KMS-11 (cell line): ENCODE results near the gene PC.

Source experiments
- H2AFZ ChIP-seq: fragments of 200-600 bp; sonication (generic); 2 replicates; pipeline ENCODE4 v1.6.1; 2016; ENCODE audit warnings: antibody characterized with exemption, mixed run types, low read depth
- H3K27ac ChIP-seq: fragments of 200-600 bp; sonication (generic); 2 replicates; pipeline ENCODE4 v1.6.1; 2016; ENCODE audit warnings: mild to moderate bottlenecking, mixed run types
- H3K27me3 ChIP-seq: fragments of 200-600 bp; sonication (generic); 2 replicates; pipeline ENCODE4 v1.6.1; 2017; ENCODE audit warnings: mild to moderate bottlenecking, low read depth, mixed run types, moderate library complexity; ENCODE audit not compliant: insufficient read depth
- H3K36me3 ChIP-seq: fragments of 200-600 bp; sonication (generic); 2 replicates; pipeline ENCODE4 v1.6.1; 2017; ENCODE audit warnings: mild to moderate bottlenecking, mixed run types; ENCODE audit not compliant: insufficient read depth
- H3K4me1 ChIP-seq: fragments of 200-600 bp; sonication (generic); 2 replicates; pipeline ENCODE4 v1.6.1; 2016; ENCODE audit warnings: mild to moderate bottlenecking, low read depth, mixed run types; ENCODE audit not compliant: poor library complexity, severe bottlenecking
- H3K4me2 ChIP-seq: fragments of 200-600 bp; sonication (generic); 2 replicates; pipeline ENCODE4 v1.7.0; 2016; ENCODE audit warnings: mild to moderate bottlenecking, mixed run types
- H3K4me3 ChIP-seq: fragments of 200-600 bp; sonication (generic); IDR thresholded peaks from 2 replicates; pipeline ENCODE4 v1.6.1; 2017; ENCODE audit warnings: low read depth, low read length, mixed read lengths; ENCODE audit not compliant: insufficient read depth
- H3K79me2 ChIP-seq: fragments of 200-600 bp; sonication (generic); 2 replicates; pipeline ENCODE4 v1.6.1; 2016; ENCODE audit warnings: low read depth, mixed run types; ENCODE audit not compliant: insufficient read depth
- H3K9ac ChIP-seq: fragments of 200-600 bp; sonication (generic); 2 replicates; pipeline ENCODE4 v1.6.1; 2016; ENCODE audit warnings: mild to moderate bottlenecking, mixed run types
- H4K20me1 ChIP-seq: fragments of 200-600 bp; sonication (generic); 2 replicates; pipeline ENCODE4 v1.6.1; 2016; ENCODE audit warnings: mild to moderate bottlenecking, mixed run types; ENCODE audit not compliant: insufficient read depth
- TF ChIP-seq, protein P1 (sequence below): fragments of 200-600 bp; sonication (generic); conservative IDR thresholded peaks from 2 replicates; pipeline ENCODE4 v1.6.1; 2017; ENCODE audit warnings: low read depth, mild to moderate bottlenecking, antibody characterized with exemption, low read length, moderate library complexity, mixed read lengths

PC gene

DNA sequence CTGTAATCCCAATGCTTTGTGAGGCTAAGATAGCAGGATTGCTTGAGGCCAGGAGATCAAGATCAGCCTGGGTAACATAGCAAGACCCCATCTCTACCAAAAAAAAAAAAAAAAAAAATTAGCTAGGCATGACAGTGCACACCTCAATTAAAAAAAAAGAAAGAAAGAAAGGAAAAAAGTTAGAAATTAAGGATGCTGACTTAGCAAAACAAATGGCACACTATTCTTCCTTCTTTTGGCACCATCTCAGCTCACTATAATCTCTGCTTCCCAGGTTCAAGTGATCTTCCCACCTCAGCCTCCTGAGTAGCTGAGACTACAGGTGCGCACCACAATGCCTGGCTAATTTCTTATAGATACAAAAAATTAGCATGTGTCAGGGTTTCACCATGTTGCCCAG is 33.9 kb downstream of the PC start:
- Histone ChIP-seq H3K4me1 (peaks cover 7% of the 10 kb centered on the region), H3K27ac (no peak overlapping the region), H3K4me3 (no peak overlapping the region), H3K79me2 (no peaks in the 10 kb centered on the region), H3K9ac (no peak overlapping the region), H3K36me3 (no peaks in the 10 kb centered on the region), H3K27me3 (no peaks in the 10 kb centered on the region), H2AFZ (no peak overlapping the region), H3K4me2 (no peak overlapping the region), H4K20me1 (no peaks in the 10 kb centered on the region)
- TF ChIP-seq, protein P1, sequence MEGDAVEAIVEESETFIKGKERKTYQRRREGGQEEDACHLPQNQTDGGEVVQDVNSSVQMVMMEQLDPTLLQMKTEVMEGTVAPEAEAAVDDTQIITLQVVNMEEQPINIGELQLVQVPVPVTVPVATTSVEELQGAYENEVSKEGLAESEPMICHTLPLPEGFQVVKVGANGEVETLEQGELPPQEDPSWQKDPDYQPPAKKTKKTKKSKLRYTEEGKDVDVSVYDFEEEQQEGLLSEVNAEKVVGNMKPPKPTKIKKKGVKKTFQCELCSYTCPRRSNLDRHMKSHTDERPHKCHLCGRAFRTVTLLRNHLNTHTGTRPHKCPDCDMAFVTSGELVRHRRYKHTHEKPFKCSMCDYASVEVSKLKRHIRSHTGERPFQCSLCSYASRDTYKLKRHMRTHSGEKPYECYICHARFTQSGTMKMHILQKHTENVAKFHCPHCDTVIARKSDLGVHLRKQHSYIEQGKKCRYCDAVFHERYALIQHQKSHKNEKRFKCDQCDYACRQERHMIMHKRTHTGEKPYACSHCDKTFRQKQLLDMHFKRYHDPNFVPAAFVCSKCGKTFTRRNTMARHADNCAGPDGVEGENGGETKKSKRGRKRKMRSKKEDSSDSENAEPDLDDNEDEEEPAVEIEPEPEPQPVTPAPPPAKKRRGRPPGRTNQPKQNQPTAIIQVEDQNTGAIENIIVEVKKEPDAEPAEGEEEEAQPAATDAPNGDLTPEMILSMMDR = no peak

DNA sequence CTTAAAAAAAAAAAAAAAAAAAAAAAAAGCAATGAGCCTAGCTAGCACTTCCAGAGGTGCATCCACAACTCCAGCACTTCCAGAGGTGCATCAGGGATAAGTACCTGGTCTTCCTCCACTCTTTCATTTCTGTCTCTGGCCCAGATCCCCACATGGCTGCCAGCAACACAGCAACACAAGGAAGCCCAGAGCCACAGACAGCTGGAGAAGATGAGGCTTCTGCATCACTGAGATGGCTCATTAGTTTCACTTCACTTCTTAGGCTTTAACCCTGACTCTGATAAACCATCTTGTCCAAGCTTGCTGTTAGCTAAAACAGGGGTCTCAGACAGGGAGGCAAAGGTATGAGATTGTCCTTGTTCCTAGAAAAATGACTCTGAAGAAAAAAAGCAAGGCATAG is 35.6 kb downstream of the PC start:
- no peaks in the 10 kb centered on the region for H3K79me2 ChIP-seq
- H3K27ac ChIP-seq = no peak overlapping the region
- H3K9ac ChIP-seq = no peak overlapping the region
- H3K27me3 ChIP-seq = no peaks in the 10 kb centered on the region
- H3K4me1 ChIP-seq = peaks cover 7% of the 10 kb centered on the region
- no peak overlapping the region for H3K4me2 ChIP-seq
- H3K4me3 ChIP-seq = no peak overlapping the region
- H4K20me1 ChIP-seq = no peaks in the 10 kb centered on the region
- TF ChIP-seq, protein P1 = no peak
- H2AFZ ChIP-seq = no peak overlapping the region
- H3K36me3 ChIP-seq = no peaks in the 10 kb centered on the region

DNA sequence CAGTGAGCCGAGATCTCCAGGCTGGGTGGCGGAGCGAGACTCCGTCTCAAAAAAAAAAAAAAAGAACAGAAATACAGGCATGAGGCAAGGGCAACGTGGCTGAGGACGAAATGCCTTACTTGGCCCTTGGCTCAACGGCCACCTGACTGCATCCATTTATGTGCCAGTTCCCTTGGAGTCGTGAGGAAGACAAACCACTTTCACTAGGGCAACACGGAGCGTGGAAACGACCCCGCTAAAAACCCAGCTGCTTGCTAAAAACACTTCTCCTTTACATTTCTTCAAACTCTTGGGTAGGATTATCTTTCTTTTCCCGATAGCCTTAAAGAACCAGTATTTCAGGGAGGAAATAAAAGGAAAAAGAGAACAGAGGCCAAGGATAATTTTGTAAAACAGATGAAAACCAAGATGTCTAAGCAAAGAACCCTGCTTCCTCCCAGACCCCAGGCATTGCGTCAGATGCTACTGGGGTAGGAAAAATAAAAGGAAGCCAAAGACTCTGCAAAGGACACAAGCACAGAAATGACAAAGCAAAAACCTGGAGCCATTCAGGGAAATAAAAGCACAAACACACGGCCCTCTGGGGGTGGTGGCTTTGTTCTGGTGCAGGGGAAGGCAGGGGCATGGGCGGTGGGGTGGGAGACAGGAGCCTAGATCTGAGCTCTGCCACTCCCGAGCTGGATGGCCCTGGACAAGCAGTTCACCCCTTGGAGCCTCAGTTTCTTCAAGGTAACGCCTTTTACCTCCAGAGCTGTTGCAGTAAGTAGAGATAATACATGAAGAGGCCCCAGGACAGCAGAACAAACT is 37.0 kb downstream of the PC start:
- no peak overlapping the region for H3K4me2 ChIP-seq
- no peaks in the 10 kb centered on the region for H3K79me2 ChIP-seq
- H3K9ac ChIP-seq = no peak overlapping the region
- H2AFZ ChIP-seq = no peak overlapping the region
- H3K36me3 ChIP-seq = no peaks in the 10 kb centered on the region
- H3K4me3 ChIP-seq = no peak overlapping the region
- H4K20me1 ChIP-seq = no peaks in the 10 kb centered on the region
- H3K27ac ChIP-seq = no peak overlapping the region
- H3K4me1 ChIP-seq = peaks cover 7% of the 10 kb centered on the region
- no peaks in the 10 kb centered on the region for H3K27me3 ChIP-seq
- TF ChIP-seq, protein P1 = no peak

DNA sequence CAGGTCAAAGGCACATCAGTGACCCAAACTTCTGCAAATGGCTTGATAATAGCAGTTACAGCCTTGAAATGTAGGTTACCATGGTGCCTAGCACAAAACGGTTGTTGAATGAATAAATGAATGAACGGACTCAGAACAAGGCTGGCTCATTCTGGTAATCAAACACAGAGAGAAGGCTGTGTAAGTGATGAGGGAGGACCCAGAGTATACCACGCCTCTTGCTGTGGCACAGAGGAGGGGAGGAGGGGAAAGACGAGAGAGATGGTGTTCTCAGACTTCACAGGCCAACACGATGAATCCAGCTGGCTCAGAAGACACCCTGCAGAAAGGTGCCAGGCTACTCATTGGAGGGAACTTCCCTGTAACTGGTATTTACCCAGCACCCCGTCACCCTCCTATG is 38.3 kb downstream of the PC start:
- Histone ChIP-seq H4K20me1 (no peaks in the 10 kb centered on the region), H3K4me1 (peaks cover 7% of the 10 kb centered on the region), H3K27me3 (no peaks in the 10 kb centered on the region), H3K9ac (no peak overlapping the region), H3K36me3 (no peaks in the 10 kb centered on the region), H3K4me3 (no peak overlapping the region), H3K79me2 (no peaks in the 10 kb centered on the region), H2AFZ (no peak overlapping the region), H3K4me2 (no peak overlapping the region), H3K27ac (no peak overlapping the region; the same call in 1 of the 2 replicates)
- TF ChIP-seq, protein P1 = no peak
